ENCODE results near the gene ETV1.

Gene ETV1

DNA sequence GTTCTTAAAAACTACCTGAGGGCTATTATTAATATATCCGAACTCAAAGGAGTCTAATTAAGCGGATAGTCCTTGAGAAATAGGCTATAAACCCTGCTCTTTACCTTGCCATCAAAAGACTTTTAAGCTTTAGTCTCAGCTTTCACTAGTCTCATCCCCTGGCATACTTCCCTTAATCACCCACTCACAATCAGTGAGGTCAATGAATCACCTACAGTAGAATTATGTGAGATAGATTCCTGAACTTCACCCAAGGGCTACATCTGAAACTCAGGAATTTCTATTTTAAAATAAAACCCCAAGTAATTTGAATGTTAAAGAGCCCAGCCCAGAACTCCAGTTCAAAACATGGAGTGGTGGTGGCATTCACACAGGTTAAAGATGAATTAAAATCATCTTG lies 108.7 kb downstream of the ETV1 start:
- no peak for DNase-seq (ENCODE audit: extremely low read depth, low read depth)
- TF ChIP-seq CTCF (IDR thresholded peaks at IDR 0.05; ENCODE audit: low read depth, low read length): no peak

DNA sequence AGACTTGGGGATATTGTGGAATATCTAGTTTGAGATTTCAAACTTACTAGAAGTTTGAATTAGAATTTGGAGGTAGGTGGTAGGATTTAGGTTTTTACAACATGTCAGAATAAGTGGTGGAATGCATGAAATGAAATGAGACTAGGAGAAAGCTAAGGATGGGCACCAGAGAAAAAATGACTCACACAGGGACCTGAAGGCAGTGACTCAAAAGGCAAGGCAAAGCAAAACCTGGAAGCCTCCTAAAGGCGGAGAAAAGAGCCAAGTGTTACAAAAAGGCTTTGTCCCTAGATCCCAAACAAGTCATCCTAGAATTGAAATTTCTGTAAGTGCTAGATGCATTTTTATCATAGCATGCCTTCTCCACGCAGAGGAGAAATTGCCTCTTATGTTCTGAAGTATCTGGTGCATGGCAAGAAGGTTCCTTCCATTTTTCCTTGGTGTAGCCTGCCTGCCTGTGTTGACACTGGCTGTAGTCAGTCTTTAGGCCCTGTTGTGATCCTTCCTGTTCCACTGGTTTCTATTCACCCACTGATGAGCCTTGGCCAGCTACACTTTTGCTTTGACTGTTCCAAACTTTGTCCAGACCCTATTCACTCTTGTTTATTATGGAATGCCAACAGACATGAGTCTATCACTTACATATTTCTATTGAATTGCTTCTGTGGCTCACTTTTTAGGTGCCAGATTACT lies 109.3 kb downstream of the ETV1 start:
- TF ChIP-seq CTCF (IDR thresholded peaks at IDR 0.05; ENCODE audit: low read depth, low read length): no peak
- no peak for DNase-seq (ENCODE audit: extremely low read depth, low read depth)

DNA sequence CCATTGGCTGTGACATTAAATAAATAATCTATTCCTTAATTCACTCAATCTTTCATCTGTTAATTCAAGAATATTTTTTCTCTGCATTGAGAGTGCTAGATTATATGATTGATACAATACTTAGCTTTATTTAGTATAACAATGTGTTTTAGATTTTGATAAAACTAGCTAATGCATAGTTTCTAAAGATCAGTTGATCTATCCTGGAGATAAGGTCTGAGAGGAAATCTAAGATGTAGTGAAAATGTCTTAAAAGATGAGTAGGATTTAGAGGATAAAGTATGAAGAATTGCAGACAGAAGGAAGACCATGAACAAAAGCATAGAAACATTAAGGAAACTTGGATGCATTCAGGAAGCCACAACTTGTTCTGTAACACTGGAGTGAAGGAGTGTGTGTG lies 110.3 kb downstream of the ETV1 start:
- no peak for TF ChIP-seq CTCF (IDR thresholded peaks at IDR 0.05; ENCODE audit: low read depth, low read length)

GRCh38 chr7:13878154-13878553 lies 111.3 kb downstream of the ETV1 start:
- TF ChIP-seq CTCF (IDR thresholded peaks at IDR 0.05; ENCODE audit: low read depth, low read length): no peak
- no peak for DNase-seq (ENCODE audit: extremely low read depth, low read depth)

More for the DNA sequence above, 110.3 kb downstream of the ETV1 start:
- DNase-seq (ENCODE audit: extremely low read depth, low read depth): no peak

DNA sequence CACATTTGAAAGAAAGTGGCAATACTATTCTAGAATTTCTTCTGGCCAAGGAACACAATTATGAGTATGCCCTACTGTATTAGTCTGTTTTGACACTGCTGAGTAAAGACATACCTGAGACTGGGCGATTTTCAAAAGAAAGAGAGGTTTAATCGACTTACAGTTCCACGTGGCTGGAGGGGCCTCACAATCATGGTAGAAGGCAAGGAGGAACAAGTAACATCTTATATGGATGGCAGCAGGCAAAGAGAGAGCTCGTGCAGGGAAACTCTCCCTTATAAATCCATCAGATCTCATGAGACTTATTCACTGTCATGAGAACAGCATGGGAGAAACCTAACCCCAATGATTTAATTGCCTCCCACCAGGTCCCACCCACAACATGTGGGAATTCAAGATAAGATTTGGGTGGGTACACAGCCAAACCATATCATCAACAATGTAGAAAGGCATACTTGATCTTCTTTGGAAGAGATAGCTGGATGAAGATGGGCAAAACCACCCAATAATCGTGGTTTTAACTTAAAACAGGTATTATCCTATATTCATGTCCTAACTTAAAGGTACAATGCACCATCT lies 113.9 kb downstream of the ETV1 start:
- TF ChIP-seq CTCF (IDR thresholded peaks at IDR 0.05; ENCODE audit: low read depth, low read length): no peak
- no peak for DNase-seq (ENCODE audit: extremely low read depth, low read depth)

DNA sequence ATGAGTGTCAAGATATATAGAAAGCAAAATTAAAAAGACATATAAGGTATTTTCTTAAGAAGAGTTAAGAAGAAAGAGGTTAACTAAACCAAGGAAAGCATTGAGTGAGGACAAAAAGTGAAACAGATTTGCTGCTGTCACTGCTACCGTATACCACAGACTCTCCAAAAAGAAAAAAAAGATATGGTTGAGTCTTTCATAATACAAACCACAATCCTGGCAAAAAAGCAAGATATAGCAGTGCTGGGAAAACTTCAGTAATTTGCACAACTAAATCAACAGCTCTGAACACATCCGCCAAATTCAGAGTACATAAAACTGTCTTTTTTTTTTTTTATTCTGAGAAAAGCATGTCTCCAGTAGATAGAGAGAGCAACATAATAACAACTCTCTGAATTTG lies 114.7 kb downstream of the ETV1 start:
- no peak for TF ChIP-seq CTCF (IDR thresholded peaks at IDR 0.05; ENCODE audit: low read depth, low read length)
- no peak for DNase-seq (ENCODE audit: extremely low read depth, low read depth)

GRCh38 chr7:13872709-13873108 lies 116.8 kb downstream of the ETV1 start:
- TF ChIP-seq CTCF (IDR thresholded peaks at IDR 0.05; ENCODE audit: low read depth, low read length): no peak
- DNase-seq (ENCODE audit: extremely low read depth, low read depth): no peak
